ENCODE results near the gene ATP23. TPM values are rescaled to one million over a fixed set of nuclear protein-coding genes. Genes with fewer than 3 reads are reported as not detected.

Gene ATP23
- total RNA-seq, 1 experiment from 2014 or later: 4.7 TPM

DNA sequence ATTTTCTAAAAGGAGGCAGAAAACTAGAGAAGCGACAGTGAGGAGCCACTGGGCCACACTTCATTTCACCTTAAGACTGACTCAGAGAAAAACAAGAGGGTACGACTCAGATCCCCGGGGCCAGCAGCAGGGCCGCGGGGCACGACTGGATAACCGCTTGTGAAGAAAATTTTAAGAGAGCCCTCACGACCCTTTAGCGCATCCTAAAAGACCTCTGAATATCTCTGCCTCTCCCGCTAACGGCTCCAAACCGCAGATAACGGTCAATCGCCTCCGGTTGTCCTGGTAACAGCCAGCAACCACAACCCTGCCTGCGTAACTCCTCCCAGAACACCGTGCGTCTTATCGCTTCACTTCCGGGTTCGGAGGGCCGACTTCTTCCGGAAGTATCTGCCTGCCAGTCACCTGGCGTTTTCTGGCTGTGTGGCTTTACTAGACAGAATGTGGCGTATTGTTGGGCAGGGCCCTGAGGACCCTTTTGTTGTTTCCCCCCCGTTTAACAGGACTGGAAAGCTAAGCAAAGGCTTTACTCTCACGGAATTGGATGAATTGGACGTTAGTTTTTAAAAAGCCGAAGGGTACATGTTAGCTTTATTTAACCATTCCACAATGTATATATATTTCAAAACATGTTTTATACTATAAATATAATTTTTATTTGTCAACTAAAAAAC is 5.4 kb upstream of the ATP23 start:
- H3K56ac ChIP-seq (ENCODE audit: insufficient read length, low read depth, low read length): no peak overlapping the region
- no peak overlapping the region for H2BK5ac ChIP-seq (ENCODE audit: insufficient read length, low read length)
- H2BK120ac ChIP-seq (ENCODE audit: low read depth, low read length, poor library complexity, severe bottlenecking): no peak overlapping the region
- H2AK5ac ChIP-seq (ENCODE audit: insufficient read length, low read length): no peak overlapping the region
- H3K4ac ChIP-seq (ENCODE audit: low read depth, low read length): no peak overlapping the region
- H4K8ac ChIP-seq (replicated peaks; ENCODE audit: insufficient read length, low read depth, low read length): no peak overlapping the region
- no peaks in the 10 kb centered on the region for H3K27me3 ChIP-seq (ENCODE audit: insufficient read depth, low read length)
- no peak overlapping the region for H2BK20ac ChIP-seq (ENCODE audit: low read depth, low read length, poor library complexity, severe bottlenecking)
- peak overlapping the region; percentile 25 for H3K9ac ChIP-seq (ENCODE audit: extremely low read depth, insufficient read length, low read length)
- peak overlapping the region; percentile 50 for H3K18ac ChIP-seq (ENCODE audit: insufficient read length, low read depth, low read length)
- DNase-seq: peak; percentile 96
- no CpG with 5 or more reads among the region's 29 CpGs for WGBS (ENCODE audit: extremely low coverage, insufficient read length, low lambda C conversion rate)
- no peak overlapping the region; the same call in 1 of the 2 replicates for H3K14ac ChIP-seq (ENCODE audit: insufficient read depth, low read length)
- Mint-ChIP-seq H3K27ac (peak overlapping the region in 1 of 3 experiments; percentile 96; a peak in 3 of 7 replicates), H3K4me1 (peaks cover 19% of the 10 kb centered on the region in 2 experiments), H3K9me3 (no peaks in the 10 kb centered on the region), H3K4me3 (peak overlapping the region; percentile 84 to 92), H3K36me3 (ENCODE audit: insufficient read depth in 1 of 3, low read depth in 3 of 3) (no peaks in the 10 kb centered on the region; a peak in 2 of 7 replicates), H3K27me3 (ENCODE audit: low read depth) (peaks cover 47% of the 10 kb centered on the region)
- peaks cover 6% of the 10 kb centered on the region for H3K23me2 ChIP-seq (ENCODE audit: insufficient read length, low read depth, low read length, poor library complexity, severe bottlenecking)
- no peaks in the 10 kb centered on the region for H3K79me2 ChIP-seq (ENCODE audit: insufficient read depth, low read length)
- no peaks in the 10 kb centered on the region for H3K79me1 ChIP-seq (ENCODE audit: insufficient read depth, low read depth, low read length, poor library complexity, severe bottlenecking)
- peak overlapping the region; percentile 43 for H2AFZ ChIP-seq (ENCODE audit: low read length)
- H4K5ac ChIP-seq (ENCODE audit: insufficient read length, low read depth, low read length): no peak overlapping the region
- no peak overlapping the region for H4K91ac ChIP-seq (ENCODE audit: insufficient read length, low read depth, low read length)
- TF ChIP-seq, protein P1, sequence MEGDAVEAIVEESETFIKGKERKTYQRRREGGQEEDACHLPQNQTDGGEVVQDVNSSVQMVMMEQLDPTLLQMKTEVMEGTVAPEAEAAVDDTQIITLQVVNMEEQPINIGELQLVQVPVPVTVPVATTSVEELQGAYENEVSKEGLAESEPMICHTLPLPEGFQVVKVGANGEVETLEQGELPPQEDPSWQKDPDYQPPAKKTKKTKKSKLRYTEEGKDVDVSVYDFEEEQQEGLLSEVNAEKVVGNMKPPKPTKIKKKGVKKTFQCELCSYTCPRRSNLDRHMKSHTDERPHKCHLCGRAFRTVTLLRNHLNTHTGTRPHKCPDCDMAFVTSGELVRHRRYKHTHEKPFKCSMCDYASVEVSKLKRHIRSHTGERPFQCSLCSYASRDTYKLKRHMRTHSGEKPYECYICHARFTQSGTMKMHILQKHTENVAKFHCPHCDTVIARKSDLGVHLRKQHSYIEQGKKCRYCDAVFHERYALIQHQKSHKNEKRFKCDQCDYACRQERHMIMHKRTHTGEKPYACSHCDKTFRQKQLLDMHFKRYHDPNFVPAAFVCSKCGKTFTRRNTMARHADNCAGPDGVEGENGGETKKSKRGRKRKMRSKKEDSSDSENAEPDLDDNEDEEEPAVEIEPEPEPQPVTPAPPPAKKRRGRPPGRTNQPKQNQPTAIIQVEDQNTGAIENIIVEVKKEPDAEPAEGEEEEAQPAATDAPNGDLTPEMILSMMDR (conservative IDR thresholded peaks at IDR 0.05): no peak
- no peak overlapping the region for H2BK15ac ChIP-seq (ENCODE audit: low read depth, low read length)
- H3K4me1 ChIP-seq (ENCODE audit: insufficient read depth, low read length): no peaks in the 10 kb centered on the region
- no peaks in the 10 kb centered on the region for H3K9me3 ChIP-seq (ENCODE audit: control insufficient read depth, low read depth, low read length)
- H3K27ac ChIP-seq (ENCODE audit: insufficient read length, low read depth, low read length): no peak overlapping the region
- H3K4me2 ChIP-seq (ENCODE audit: insufficient read depth, insufficient read length, low read length): peak overlapping the region; percentile 64
- H3K23ac ChIP-seq (ENCODE audit: insufficient read length, low read depth, low read length): no peak overlapping the region
- H4K20me1 ChIP-seq (ENCODE audit: control insufficient read depth, insufficient read depth, insufficient read length): no peaks in the 10 kb centered on the region
- no peak overlapping the region for H2BK12ac ChIP-seq (ENCODE audit: insufficient read length, low read depth, low read length)
- no peak overlapping the region for H3T11ph ChIP-seq (ENCODE audit: low read length)
